Sigmoid colon (tissue), 4 donors: Measurements from ENCODE around the gene SPI1.

Experiments used
- POLR2AphosphoS5 ChIP-seq, 4 donors: sonication (generic); formaldehyde crosslinking; IDR thresholded peaks; one replicate each; pipeline ENCODE4 v1.6.1; 2017; ENCODE audit warnings: antibody characterized with exemption in 4 of 4
- TF ChIP-seq, protein P1 (sequence below), 4 experiments: fragments of 450-650 bp in 3 of 4; fragments of 200-600 bp in 1 of 4; IDR thresholded peaks; one replicate each; pipeline ENCODE4 v1.5.1; 2016 to 2019; ENCODE audit warnings: antibody characterized with exemption in 4 of 4, mild to moderate bottlenecking in 3 of 4, moderate library complexity in 2 of 4

DNA sequence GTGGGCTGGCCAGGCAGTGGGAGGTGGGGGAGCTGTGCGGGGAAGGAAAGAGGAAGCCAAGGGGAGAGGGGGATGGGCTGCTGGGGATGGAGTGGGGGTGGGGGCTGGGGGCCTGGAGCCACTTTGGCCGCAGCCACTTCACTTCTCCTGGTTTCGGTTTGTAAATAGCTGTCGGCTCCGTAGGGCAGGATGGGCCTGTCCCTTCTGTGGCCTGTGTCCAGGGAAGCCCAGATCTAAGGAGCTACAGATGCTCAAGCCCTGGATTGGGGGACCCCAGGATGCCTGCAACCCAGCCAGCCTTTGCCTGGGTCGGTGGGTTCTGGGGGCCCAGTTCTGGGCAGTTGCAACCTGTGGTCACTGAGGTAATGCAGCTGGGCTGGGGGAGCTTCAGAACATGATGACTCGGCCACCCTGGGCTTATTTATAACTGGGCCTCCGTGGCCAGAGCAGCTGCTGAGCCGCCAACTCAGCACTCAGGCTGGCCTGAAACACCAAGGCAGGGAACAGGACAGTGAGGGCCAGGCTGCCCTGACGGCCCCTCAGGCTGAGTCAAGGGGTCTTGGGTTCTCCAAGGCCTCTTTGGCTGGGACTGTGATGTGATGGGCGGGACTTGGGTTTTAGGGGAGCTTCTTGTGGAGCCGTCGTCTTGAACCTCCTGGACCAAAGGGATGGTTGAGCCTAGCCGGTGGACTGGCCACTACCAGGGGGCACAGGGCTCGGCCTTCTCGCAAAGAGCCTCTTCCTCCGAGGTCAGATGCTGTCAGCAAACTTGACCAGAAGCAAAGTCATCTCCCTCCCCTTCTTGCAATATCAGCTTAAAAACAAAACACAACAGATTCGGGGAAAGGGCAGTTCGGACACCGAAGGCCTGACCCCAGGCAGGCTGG is 15.1 kb upstream of the SPI1 start:
- TF ChIP-seq, protein P1, sequence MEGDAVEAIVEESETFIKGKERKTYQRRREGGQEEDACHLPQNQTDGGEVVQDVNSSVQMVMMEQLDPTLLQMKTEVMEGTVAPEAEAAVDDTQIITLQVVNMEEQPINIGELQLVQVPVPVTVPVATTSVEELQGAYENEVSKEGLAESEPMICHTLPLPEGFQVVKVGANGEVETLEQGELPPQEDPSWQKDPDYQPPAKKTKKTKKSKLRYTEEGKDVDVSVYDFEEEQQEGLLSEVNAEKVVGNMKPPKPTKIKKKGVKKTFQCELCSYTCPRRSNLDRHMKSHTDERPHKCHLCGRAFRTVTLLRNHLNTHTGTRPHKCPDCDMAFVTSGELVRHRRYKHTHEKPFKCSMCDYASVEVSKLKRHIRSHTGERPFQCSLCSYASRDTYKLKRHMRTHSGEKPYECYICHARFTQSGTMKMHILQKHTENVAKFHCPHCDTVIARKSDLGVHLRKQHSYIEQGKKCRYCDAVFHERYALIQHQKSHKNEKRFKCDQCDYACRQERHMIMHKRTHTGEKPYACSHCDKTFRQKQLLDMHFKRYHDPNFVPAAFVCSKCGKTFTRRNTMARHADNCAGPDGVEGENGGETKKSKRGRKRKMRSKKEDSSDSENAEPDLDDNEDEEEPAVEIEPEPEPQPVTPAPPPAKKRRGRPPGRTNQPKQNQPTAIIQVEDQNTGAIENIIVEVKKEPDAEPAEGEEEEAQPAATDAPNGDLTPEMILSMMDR (IDR thresholded peaks at IDR 0.05), result no peak
- TF ChIP-seq POLR2AphosphoS5 (IDR thresholded peaks at IDR 0.05), result peak in 1 of 4 donors; percentile 10
